WTC11 (cell line): ENCODE measurements around the gene MUC6. TPM values are rescaled to one million over a fixed set of nuclear protein-coding genes. Genes with fewer than 3 reads are reported as not detected.

Source experiments
- ATAC-seq: fragments of 200-7000 bp; cut with Tn5 transposase; 2 replicates; pipeline ENCODE4 v1.10.0; 2021; ENCODE audit warnings: mild to moderate bottlenecking, moderate library complexity
- CTCF ChIA-PET: fragments of 300-600 bp; sonication (Branson Sonifier 250); formaldehyde crosslinking; loops from one replicate; lab custom pipeline; 2021; ENCODE audit warnings: antibody characterized with exemption; lab: Charles Lee
- POLR2A ChIA-PET: fragments of 350-600 bp; sonication (Branson Sonifier 250); formaldehyde crosslinking; loops from one replicate; lab custom pipeline; 2021; ENCODE audit warnings: antibody characterized with exemption; lab: Charles Lee
- DNase-seq: peaks from one replicate; pipeline ENCODE4 v3.0.0; 2021; ENCODE audit warnings: low spot score
- H3K27ac Mint-ChIP-seq: 2 replicates; pipeline ENCODE4 v1.8.0; 2021; ENCODE audit warnings: mixed read lengths
- H3K27me3 Mint-ChIP-seq: 2 replicates; pipeline ENCODE4 v1.8.0; 2021; ENCODE audit warnings: low read depth, mild to moderate bottlenecking, moderate library complexity, mixed read lengths
- H3K36me3 Mint-ChIP-seq: 2 replicates; pipeline ENCODE4 v1.8.0; 2021; ENCODE audit warnings: mixed read lengths
- H3K4me1 Mint-ChIP-seq: 2 replicates; pipeline ENCODE4 v1.8.0; 2022; ENCODE audit warnings: mixed read lengths
- H3K4me3 Mint-ChIP-seq: 2 replicates; pipeline ENCODE4 v1.8.0; 2021; ENCODE audit warnings: mild to moderate bottlenecking, moderate library complexity, mixed read lengths
- H3K9me3 Mint-ChIP-seq: 2 replicates; pipeline ENCODE4 v1.8.0; 2021; ENCODE audit warnings: mixed read lengths
- AFF4 ChIP-seq: sonication (generic); formaldehyde crosslinking; IDR thresholded peaks from 2 replicates; pipeline ENCODE4 v1.8.1; 2023; ENCODE audit warnings: mild to moderate bottlenecking, missing genetic modification reagents, borderline replicate concordance
- ATF2 ChIP-seq: sonication (generic); formaldehyde crosslinking; IDR thresholded peaks from 2 replicates; pipeline ENCODE4 v1.8.1; 2022; ENCODE audit warnings: low read depth, missing genetic modification reagents, borderline replicate concordance
- E2F1 ChIP-seq: sonication (generic); formaldehyde crosslinking; IDR thresholded peaks from 2 replicates; pipeline ENCODE4 v1.8.0; 2022; ENCODE audit warnings: mild to moderate bottlenecking, missing genetic modification reagents
- E2F4 ChIP-seq: sonication (generic); formaldehyde crosslinking; IDR thresholded peaks from 2 replicates; pipeline ENCODE4 v1.8.1; 2022; ENCODE audit warnings: low read depth, mild to moderate bottlenecking, moderate library complexity, missing genetic modification reagents, borderline replicate concordance
- EMX1 ChIP-seq: fragments of 250-450 bp; sonication (Bioruptor Pico); IDR thresholded peaks from 2 replicates; pipeline ENCODE4 v1.8.0; 2021; ENCODE audit warnings: mild to moderate bottlenecking
- IRF2 ChIP-seq: sonication (generic); formaldehyde crosslinking; IDR thresholded peaks from 2 replicates; pipeline ENCODE4 v1.8.0; 2022; ENCODE audit warnings: low read depth, missing genetic modification reagents, borderline replicate concordance
- PRDM15 ChIP-seq: sonication (generic); formaldehyde crosslinking; IDR thresholded peaks from 2 replicates; pipeline ENCODE4 v1.8.0; 2022; ENCODE audit warnings: missing genetic modification reagents
- RELA ChIP-seq: sonication (generic); formaldehyde crosslinking; IDR thresholded peaks from 2 replicates; pipeline ENCODE4 v1.8.1; 2022; ENCODE audit warnings: missing genetic modification reagents, mild to moderate bottlenecking, borderline replicate concordance
- ZNF396 ChIP-seq: fragments of 250-450 bp; sonication (Bioruptor Pico); IDR thresholded peaks from 2 replicates; pipeline ENCODE4 v1.8.0; 2021; ENCODE audit warnings: mild to moderate bottlenecking, moderate library complexity, borderline replicate concordance
- total RNA-seq: library from RNA; stranded (reverse); gene quantifications from 3 replicates; pipeline ENCODE4 v1.2.3, GENCODE V29; 2021

MUC6 gene
- total RNA-seq, 1 experiment from 2014 or later: 0.13 TPM

- TF ChIP-seq E2F4 (CRISPR knock-in tag): no peak
- TF ChIP-seq PRDM15 (CRISPR knock-in tag): no peak
- no peak for TF ChIP-seq RELA (CRISPR knock-in tag)
- no peak for TF ChIP-seq ATF2 (CRISPR knock-in tag)
These were observed 65.3 kb downstream of the MUC6 start (continued) for GRCh38 chr11:971092-971690.

GRCh38 chr11:970319-970871, 66.1 kb downstream of the MUC6 start:
- H3K27ac Mint-ChIP-seq: peak overlapping the region; percentile 56
- peaks cover 2% of the 10 kb centered on the region; the same call in 1 of the 2 replicates for H3K4me1 Mint-ChIP-seq
- ChIA-PET CTCF (no interaction called here), POLR2A (no interaction called here)
- ATAC-seq (no peak), DNase-seq (no peak)
- no peak for TF ChIP-seq E2F4 (CRISPR knock-in tag)
- TF ChIP-seq E2F1: no peak
- TF ChIP-seq ZNF396 (CRISPR knock-in tag): no peak
- TF ChIP-seq IRF2 (CRISPR knock-in tag): no peak
- no peak for TF ChIP-seq AFF4 (CRISPR knock-in tag)
- no peak for TF ChIP-seq EMX1
- H3K27me3 Mint-ChIP-seq: no peaks in the 10 kb centered on the region
- H3K9me3 Mint-ChIP-seq: no peaks in the 10 kb centered on the region
- H3K4me3 Mint-ChIP-seq: no peak overlapping the region
- peaks cover 40% of the 10 kb centered on the region for H3K36me3 Mint-ChIP-seq
